GM19043 (cell line): Measurements from ENCODE around the gene BICDL1.
A peak's percentile ranks its signal among the peaks of the same experiment; 100 is the strongest.

Experiments
- ATAC-seq: cut with Tn5 transposase; IDR thresholded peaks from one replicate; pipeline ENCODE4 v1.9.1; 2021; ENCODE audit warnings: low read depth; ENCODE audit not compliant: unreplicated experiment

The BICDL1 gene

GRCh38 chr12:120098756-120099470, 109.9 kb downstream of the BICDL1 start:
- ATAC-seq, result no peak

GRCh38 chr12:120099738-120100137, 110.7 kb downstream of the BICDL1 start:
- no peak for ATAC-seq

GRCh38 chr12:120100630-120101029, 111.6 kb downstream of the BICDL1 start:
- no peak for ATAC-seq

GRCh38 chr12:120101182-120101581, 112.1 kb downstream of the BICDL1 start:
- no peak for ATAC-seq

- no peak for ATAC-seq
Measured at GRCh38 chr12:120101617-120102016, 112.6 kb downstream of the BICDL1 start.

- no peak for ATAC-seq
Measured at GRCh38 chr12:120102189-120103043, 113.4 kb downstream of the BICDL1 start.

- no peak for ATAC-seq
Measured at GRCh38 chr12:120103044-120103338, 114.0 kb downstream of the BICDL1 start.

GRCh38 chr12:120103371-120103770, 114.3 kb downstream of the BICDL1 start:
- ATAC-seq, result no peak

GRCh38 chr12:120106151-120106550, 117.1 kb downstream of the BICDL1 start:
- ATAC-seq, result no peak

GRCh38 chr12:120109570-120110267, 120.7 kb downstream of the BICDL1 start:
- no peak for ATAC-seq

- peak; percentile 77 for ATAC-seq
Measured at GRCh38 chr12:120110550-120111501, 121.8 kb downstream of the BICDL1 start.

- no peak for ATAC-seq
Measured at GRCh38 chr12:120115066-120115465, 126.0 kb downstream of the BICDL1 start.

GRCh38 chr12:120115692-120116440, 126.8 kb downstream of the BICDL1 start:
- no peak for ATAC-seq

GRCh38 chr12:120116441-120116791, 127.4 kb downstream of the BICDL1 start, which contains the start of gene RAB35:
Gene RAB35, minus strand, starts transcription at chr12:120116753. Its CDS starts 103 bp downstream, at chr12:120116650.
- ATAC-seq, result no peak

GRCh38 chr12:120116792-120117651, 128.0 kb downstream of the BICDL1 start:
- ATAC-seq, result peak; percentile 40

GRCh38 chr12:120117961-120118320, 128.9 kb downstream of the BICDL1 start:
- no peak for ATAC-seq

- ATAC-seq, result no peak
Measured at GRCh38 chr12:120118321-120119061, 129.5 kb downstream of the BICDL1 start.
